ENCODE results near the gene NDUFV2.

GRCh38 chr18:9069601-9070000 lies 32.9 kb upstream of the NDUFV2 start:
- TF ChIP-seq CTCF (IDR thresholded peaks at IDR 0.05), result no peak
- TF ChIP-seq POLR2AphosphoS5 (IDR thresholded peaks at IDR 0.05), result no peak
- no peak for TF ChIP-seq POLR2A (IDR thresholded peaks at IDR 0.05)

Data from stomach (tissue), 4 donors.